HG02798 (cell line): ENCODE measurements around the gene FARSB.
A peak's percentile ranks its signal among the peaks of the same experiment; 100 is the strongest.
"Not testable (repeated sequence)": the region's sequence is repeated elsewhere in the genome, so short reads cannot be mapped to it uniquely, and the experiment has no call there.

Experiments
- ATAC-seq: cut with Tn5 transposase; IDR thresholded peaks from one replicate; pipeline ENCODE4 v1.9.1; 2021; ENCODE audit warnings: mild to moderate bottlenecking; ENCODE audit not compliant: unreplicated experiment, poor library complexity

The FARSB gene

GRCh38 chr2:222655787-222656525 lies at the start of gene FARSB:
Gene FARSB (minus strand): TSS chr2:222656092. CDS start chr2:222656073, 19 bp downstream.
- ATAC-seq: peak; percentile 92

GRCh38 chr2:222703886-222704285 lies 48.0 kb upstream of the FARSB start:
- no peak for ATAC-seq

GRCh38 chr2:222703091-222703490 lies 47.2 kb upstream of the FARSB start:
- no peak for ATAC-seq

GRCh38 chr2:222701721-222702131 lies 45.8 kb upstream of the FARSB start:
- no peak for ATAC-seq

- no peak for ATAC-seq
Observed at GRCh38 chr2:222701233-222701632, 45.3 kb upstream of the FARSB start.

GRCh38 chr2:222698276-222698675 lies 42.4 kb upstream of the FARSB start:
- no peak for ATAC-seq

- ATAC-seq: no peak
Observed at GRCh38 chr2:222693837-222694236, 37.9 kb upstream of the FARSB start.

- ATAC-seq: not testable (repeated sequence)
Observed at GRCh38 chr2:222693413-222693812, 37.5 kb upstream of the FARSB start.

- ATAC-seq: peak; percentile 97
Observed at GRCh38 chr2:222690564-222691200, 34.8 kb upstream of the FARSB start.

- ATAC-seq: no peak
Observed at GRCh38 chr2:222689322-222689721, 33.4 kb upstream of the FARSB start.

GRCh38 chr2:222688917-222689316 lies 33.0 kb upstream of the FARSB start:
- no peak for ATAC-seq

- ATAC-seq: no peak
Observed at GRCh38 chr2:222686086-222686750, 30.3 kb upstream of the FARSB start.

- no peak for ATAC-seq
Observed at GRCh38 chr2:222683805-222684204, 27.9 kb upstream of the FARSB start.

GRCh38 chr2:222677981-222678380 lies 22.1 kb upstream of the FARSB start:
- ATAC-seq: no peak

- no peak for ATAC-seq
Observed at GRCh38 chr2:222673883-222674282, 18.0 kb upstream of the FARSB start.

- no peak for ATAC-seq
Observed at GRCh38 chr2:222673273-222673672, 17.4 kb upstream of the FARSB start.

GRCh38 chr2:222672068-222672401 lies 16.1 kb upstream of the FARSB start:
- ATAC-seq: no peak

GRCh38 chr2:222671259-222672067 lies 15.6 kb upstream of the FARSB start, which contains the start of gene MOGAT1:
Gene MOGAT1 (plus strand): TSS chr2:222671658. CDS start chr2:222671786, 128 bp downstream.
- ATAC-seq: no peak

GRCh38 chr2:222670191-222671038 lies 14.5 kb upstream of the FARSB start:
- no peak for ATAC-seq

- no peak for ATAC-seq
Observed at GRCh38 chr2:222669353-222669752, 13.5 kb upstream of the FARSB start.
